Testis (tissue), 2 donors: ENCODE data around the gene SMIM44.

Source experiments
- POLR2A ChIP-seq: fragments of 450-650 bp; IDR thresholded peaks from one replicate; pipeline ENCODE4 v1.6.1; 2017; ENCODE audit warnings: antibody characterized with exemption, mild to moderate bottlenecking, moderate library complexity
- TF ChIP-seq, protein P1 (sequence below), 3 experiments: fragments of 450-650 bp in 2 of 3; fragments of 200-600 bp in 1 of 3; sonication (generic) in 1 of 3; IDR thresholded peaks; one replicate each; pipeline ENCODE4 v1.5.1; 2016 to 2019; ENCODE audit warnings: antibody characterized with exemption in 3 of 3, mild to moderate bottlenecking in 2 of 3, moderate library complexity in 1 of 3

DNA sequence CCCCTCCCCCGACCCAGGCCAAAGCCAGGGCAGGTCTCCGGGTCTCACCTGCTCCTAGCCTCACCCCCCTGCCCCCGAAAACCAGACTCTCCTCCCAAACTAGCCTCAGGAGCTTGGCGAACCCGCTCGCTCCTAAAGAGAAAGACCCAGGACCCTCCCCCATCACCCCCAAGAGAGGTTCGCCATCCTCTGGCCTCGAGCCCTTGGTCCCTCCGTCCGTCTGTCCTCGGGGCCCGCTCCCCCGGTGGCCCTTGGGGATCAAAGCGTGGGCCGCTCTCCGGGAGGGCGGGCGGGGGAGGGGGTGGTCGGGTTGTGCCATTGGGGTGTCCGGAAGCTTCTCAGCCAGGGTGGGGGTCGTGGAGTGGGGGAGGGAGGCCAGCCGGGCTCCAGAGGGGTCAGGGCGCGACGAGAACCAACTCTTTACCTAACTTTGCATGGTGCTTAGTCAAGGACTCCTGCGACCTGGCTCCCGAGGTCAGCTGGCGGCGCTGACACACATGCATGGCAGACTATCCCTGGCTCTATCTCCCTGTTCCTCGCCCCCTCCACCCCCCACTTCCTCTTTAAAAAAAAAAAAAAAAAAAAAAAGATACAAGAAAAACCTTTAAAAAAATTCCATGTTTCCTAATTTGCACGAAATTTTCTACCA lies 18.5 kb downstream of the SMIM44 start:
- TF ChIP-seq, protein P1, sequence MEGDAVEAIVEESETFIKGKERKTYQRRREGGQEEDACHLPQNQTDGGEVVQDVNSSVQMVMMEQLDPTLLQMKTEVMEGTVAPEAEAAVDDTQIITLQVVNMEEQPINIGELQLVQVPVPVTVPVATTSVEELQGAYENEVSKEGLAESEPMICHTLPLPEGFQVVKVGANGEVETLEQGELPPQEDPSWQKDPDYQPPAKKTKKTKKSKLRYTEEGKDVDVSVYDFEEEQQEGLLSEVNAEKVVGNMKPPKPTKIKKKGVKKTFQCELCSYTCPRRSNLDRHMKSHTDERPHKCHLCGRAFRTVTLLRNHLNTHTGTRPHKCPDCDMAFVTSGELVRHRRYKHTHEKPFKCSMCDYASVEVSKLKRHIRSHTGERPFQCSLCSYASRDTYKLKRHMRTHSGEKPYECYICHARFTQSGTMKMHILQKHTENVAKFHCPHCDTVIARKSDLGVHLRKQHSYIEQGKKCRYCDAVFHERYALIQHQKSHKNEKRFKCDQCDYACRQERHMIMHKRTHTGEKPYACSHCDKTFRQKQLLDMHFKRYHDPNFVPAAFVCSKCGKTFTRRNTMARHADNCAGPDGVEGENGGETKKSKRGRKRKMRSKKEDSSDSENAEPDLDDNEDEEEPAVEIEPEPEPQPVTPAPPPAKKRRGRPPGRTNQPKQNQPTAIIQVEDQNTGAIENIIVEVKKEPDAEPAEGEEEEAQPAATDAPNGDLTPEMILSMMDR (IDR thresholded peaks at IDR 0.05): no peak
- TF ChIP-seq POLR2A: no peak
